ENCODE results near the gene USHBP1. TPM values are rescaled to one million over a fixed set of nuclear protein-coding genes. Genes with fewer than 3 reads are reported as not detected.

Gene USHBP1
- total and polyA plus RNA-seq, 2 of the 13 experiments (the other 11 are each of a cell fraction or from before 2014, with no cell fraction given), result 0.15 to 1.5 TPM

- TF ChIP-seq THYN1 (CRISPR knock-in tag; IDR thresholded peaks at IDR 0.05; ENCODE audit: borderline replicate concordance, low read depth), result no peak
- TF ChIP-seq, protein P1, sequence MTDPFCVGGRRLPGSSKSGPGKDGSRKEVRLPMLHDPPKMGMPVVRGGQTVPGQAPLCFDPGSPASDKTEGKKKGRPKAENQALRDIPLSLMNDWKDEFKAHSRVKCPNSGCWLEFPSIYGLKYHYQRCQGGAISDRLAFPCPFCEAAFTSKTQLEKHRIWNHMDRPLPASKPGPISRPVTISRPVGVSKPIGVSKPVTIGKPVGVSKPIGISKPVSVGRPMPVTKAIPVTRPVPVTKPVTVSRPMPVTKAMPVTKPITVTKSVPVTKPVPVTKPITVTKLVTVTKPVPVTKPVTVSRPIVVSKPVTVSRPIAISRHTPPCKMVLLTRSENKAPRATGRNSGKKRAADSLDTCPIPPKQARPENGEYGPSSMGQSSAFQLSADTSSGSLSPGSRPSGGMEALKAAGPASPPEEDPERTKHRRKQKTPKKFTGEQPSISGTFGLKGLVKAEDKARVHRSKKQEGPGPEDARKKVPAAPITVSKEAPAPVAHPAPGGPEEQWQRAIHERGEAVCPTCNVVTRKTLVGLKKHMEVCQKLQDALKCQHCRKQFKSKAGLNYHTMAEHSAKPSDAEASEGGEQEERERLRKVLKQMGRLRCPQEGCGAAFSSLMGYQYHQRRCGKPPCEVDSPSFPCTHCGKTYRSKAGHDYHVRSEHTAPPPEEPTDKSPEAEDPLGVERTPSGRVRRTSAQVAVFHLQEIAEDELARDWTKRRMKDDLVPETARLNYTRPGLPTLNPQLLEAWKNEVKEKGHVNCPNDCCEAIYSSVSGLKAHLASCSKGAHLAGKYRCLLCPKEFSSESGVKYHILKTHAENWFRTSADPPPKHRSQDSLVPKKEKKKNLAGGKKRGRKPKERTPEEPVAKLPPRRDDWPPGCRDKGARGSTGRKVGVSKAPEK (CRISPR knock-in tag; IDR thresholded peaks at IDR 0.05; ENCODE audit: borderline replicate concordance), result no peak
- no peak for TF ChIP-seq CENPT (CRISPR knock-in tag; IDR thresholded peaks at IDR 0.05; ENCODE audit: low read depth)
- TF ChIP-seq NFRKB (IDR thresholded peaks at IDR 0.05), result peak; percentile 95
- TF ChIP-seq ZFP36L1 (CRISPR knock-in tag; IDR thresholded peaks at IDR 0.05), result no peak
- TF ChIP-seq ZNF543 (CRISPR knock-in tag; IDR thresholded peaks at IDR 0.05), result 0 out of 2 replicates have a peak, but pooled peaks have one; percentile 50
- TF ChIP-seq MLLT10 (CRISPR knock-in tag; IDR thresholded peaks at IDR 0.05), result no peak
- TF ChIP-seq FOXM1 (CRISPR knock-in tag; IDR thresholded peaks at IDR 0.05), result no peak
- TF ChIP-seq ZNF510 (CRISPR knock-in tag; IDR thresholded peaks at IDR 0.05; ENCODE audit: low read depth), result 0 out of 2 replicates have a peak, but pooled peaks have one; percentile 14
- no peak for TF ChIP-seq MAZ (IDR thresholded peaks at IDR 0.05; ENCODE audit: borderline replicate concordance, low read depth, low read length)
- peak; percentile 67 for TF ChIP-seq MAZ (CRISPR knock-in tag; IDR thresholded peaks at IDR 0.05; ENCODE audit: low read depth)
- peak; percentile 68 for TF ChIP-seq RAD21 (CRISPR knock-in tag; IDR thresholded peaks at IDR 0.05)
- TF ChIP-seq TMF1 (CRISPR knock-in tag; IDR thresholded peaks at IDR 0.05; ENCODE audit: low read depth), result no peak
- TF ChIP-seq RORA (CRISPR knock-in tag; IDR thresholded peaks at IDR 0.05), result no peak
- no peak for TF ChIP-seq CHCHD3 (CRISPR knock-in tag; IDR thresholded peaks at IDR 0.05)
- TF ChIP-seq HNRNPK (IDR thresholded peaks at IDR 0.05; ENCODE audit: low read depth, low read length, poor library complexity, severe bottlenecking), result peak; percentile 65
- no peak for TF ChIP-seq POLR2AphosphoS2 (IDR thresholded peaks at IDR 0.05; ENCODE audit: low read depth, low read length)
- no peak for TF ChIP-seq ATM (IDR thresholded peaks at IDR 0.05; ENCODE audit: borderline replicate concordance)
- TF ChIP-seq KDM6A (CRISPR knock-in tag; IDR thresholded peaks at IDR 0.05; ENCODE audit: low read depth), result no peak
- no peak for TF ChIP-seq ZNF331 (CRISPR knock-in tag; IDR thresholded peaks at IDR 0.05)
- TF ChIP-seq ZNF546 (CRISPR knock-in tag; conservative IDR thresholded peaks at IDR 0.05), result no peak
- TF ChIP-seq NFIB (CRISPR knock-in tag; IDR thresholded peaks at IDR 0.05; ENCODE audit: borderline replicate concordance), result no peak
- TF ChIP-seq ZFAT (CRISPR knock-in tag; conservative IDR thresholded peaks at IDR 0.05), result no peak
- TF ChIP-seq RFX1 (IDR thresholded peaks at IDR 0.05), result no peak
- peak; percentile 89; the same call in 1 of the 2 replicates for TF ChIP-seq ZFY (CRISPR knock-in tag; IDR thresholded peaks at IDR 0.05)
- TF ChIP-seq DR1 (CRISPR knock-in tag; IDR thresholded peaks at IDR 0.05), result no peak
- no peak for TF ChIP-seq ZNF598 (CRISPR knock-in tag; IDR thresholded peaks at IDR 0.05; ENCODE audit: borderline replicate concordance)
- TF ChIP-seq KDM1A (CRISPR knock-in tag; IDR thresholded peaks at IDR 0.05), result no peak
- TF ChIP-seq ZBTB43 (CRISPR knock-in tag; conservative IDR thresholded peaks at IDR 0.05), result no peak; the same call in 1 of the 2 replicates
- TF ChIP-seq ARNT (IDR thresholded peaks at IDR 0.05), result no peak
Measured at GRCh38 chr19:17215127-17215971, 49.2 kb downstream of the USHBP1 start, which contains the start of gene USE1 (continued).

Measured in HepG2 (cell line).